Measurements from ENCODE around the gene WAS. TPM values are rescaled to one million over a fixed set of nuclear protein-coding genes. Genes with fewer than 3 reads are reported as not detected.

Gene WAS
- total and polyA plus RNA-seq, 2 of the 8 experiments (the other 6 are each of a cell fraction or from before 2014, with no cell fraction given) = 0.63 to 0.65 TPM

DNA sequence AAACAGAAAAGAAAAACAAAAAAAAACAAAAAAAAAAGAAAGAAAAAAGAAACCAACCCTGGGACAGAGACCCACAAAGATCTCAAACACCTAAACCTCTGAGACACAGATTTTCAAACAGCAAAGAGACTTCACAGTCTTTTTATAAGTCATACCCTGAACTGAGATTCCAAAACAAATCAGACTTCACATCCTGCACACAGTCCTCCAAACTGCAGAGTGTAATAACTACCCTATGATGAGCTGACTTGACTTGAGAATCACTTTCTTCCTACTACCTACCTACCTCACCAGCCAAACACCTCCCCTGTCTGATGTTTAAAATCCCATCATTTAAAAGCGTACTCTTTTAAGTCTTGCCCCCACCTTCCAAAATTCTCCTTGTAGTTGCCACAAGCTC is 52.7 kb downstream of the WAS start (continued):
- TF ChIP-seq TBP (IDR thresholded peaks at IDR 0.05; ENCODE audit: low read depth, low read length) (no peak), NANOG (IDR thresholded peaks at IDR 0.05; ENCODE audit: insufficient read depth, low read depth, low read length, poor library complexity, severe bottlenecking) (no peak), HDAC2 (IDR thresholded peaks at IDR 0.05; ENCODE audit: borderline replicate concordance in 1 of 2, low read depth in 2 of 2, low read length in 2 of 2) (no peak), CHD1 (IDR thresholded peaks at IDR 0.05; ENCODE audit: low read depth, low read length) (no peak), JUND (IDR thresholded peaks at IDR 0.05; ENCODE audit: low read length) (no peak), SIN3A (conservative IDR thresholded peaks at IDR 0.05 in 1 of 2, IDR thresholded peaks at IDR 0.05 in 1 of 2; ENCODE audit: low read depth in 1 of 2, low read length in 2 of 2) (no peak)
- TF ChIP-seq, protein P1, sequence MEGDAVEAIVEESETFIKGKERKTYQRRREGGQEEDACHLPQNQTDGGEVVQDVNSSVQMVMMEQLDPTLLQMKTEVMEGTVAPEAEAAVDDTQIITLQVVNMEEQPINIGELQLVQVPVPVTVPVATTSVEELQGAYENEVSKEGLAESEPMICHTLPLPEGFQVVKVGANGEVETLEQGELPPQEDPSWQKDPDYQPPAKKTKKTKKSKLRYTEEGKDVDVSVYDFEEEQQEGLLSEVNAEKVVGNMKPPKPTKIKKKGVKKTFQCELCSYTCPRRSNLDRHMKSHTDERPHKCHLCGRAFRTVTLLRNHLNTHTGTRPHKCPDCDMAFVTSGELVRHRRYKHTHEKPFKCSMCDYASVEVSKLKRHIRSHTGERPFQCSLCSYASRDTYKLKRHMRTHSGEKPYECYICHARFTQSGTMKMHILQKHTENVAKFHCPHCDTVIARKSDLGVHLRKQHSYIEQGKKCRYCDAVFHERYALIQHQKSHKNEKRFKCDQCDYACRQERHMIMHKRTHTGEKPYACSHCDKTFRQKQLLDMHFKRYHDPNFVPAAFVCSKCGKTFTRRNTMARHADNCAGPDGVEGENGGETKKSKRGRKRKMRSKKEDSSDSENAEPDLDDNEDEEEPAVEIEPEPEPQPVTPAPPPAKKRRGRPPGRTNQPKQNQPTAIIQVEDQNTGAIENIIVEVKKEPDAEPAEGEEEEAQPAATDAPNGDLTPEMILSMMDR (IDR thresholded peaks at IDR 0.05; ENCODE audit: control extremely low read depth in 1 of 3, insufficient read depth in 1 of 3, low read depth in 1 of 3, low read length in 3 of 3) = no peak

Measured in H1 (cell line).